ENCODE measurements around the gene IP6K3. TPM values are rescaled to one million over a fixed set of nuclear protein-coding genes. Genes with fewer than 3 reads are reported as not detected.

IP6K3 gene
- polyA plus RNA-seq, 1 donor (not counting 4 experiments of a cell fraction or from before 2014, with no cell fraction given) = not detected

- no peak overlapping the region for H3K9ac ChIP-seq (ENCODE audit: control insufficient read depth, extremely low read depth, insufficient read depth, low read length)
- H3K27me3 ChIP-seq (ENCODE audit: control insufficient read depth, extremely low read depth, insufficient read depth, low read length) = no peaks in the 10 kb centered on the region
- H3K79me2 ChIP-seq (ENCODE audit: control insufficient read depth, insufficient read depth, low read length) = no peaks in the 10 kb centered on the region
- H3K9me3 ChIP-seq (ENCODE audit: control insufficient read depth, low read depth, low read length) = no peaks in the 10 kb centered on the region
- no peak overlapping the region for H2AFZ ChIP-seq (ENCODE audit: control insufficient read depth, low read length)
- DNase-seq (ENCODE audit: low read depth, low spot score) = no peak
- peaks cover 2% of the 10 kb centered on the region for H3K4me1 ChIP-seq (ENCODE audit: control insufficient read depth, extremely low read depth, insufficient read depth, low read length)
- dilution Hi-C loops (cut with MboI; ENCODE audit: extremely low pct_ligation_motif_present, low sequenced_read_pairs) = no loop called here
- no peak for FAIRE-seq
- peaks cover 62 to 65% of the 10 kb centered on the region in 2 experiments for H3K36me3 ChIP-seq (ENCODE audit: control insufficient read depth in 2 of 2, extremely low read depth in 1 of 2, insufficient read depth in 2 of 2, low read length in 2 of 2)
- H3K27ac ChIP-seq (ENCODE audit: control insufficient read depth, insufficient read depth, low read length) = no peak overlapping the region
- TF ChIP-seq EZH2 (IDR thresholded peaks at IDR 0.05; ENCODE audit: low read length) (no peak), CTCF (optimal IDR thresholded peaks at IDR 0.05 in 1 of 3, IDR thresholded peaks at IDR 0.05 in 1 of 3, conservative IDR thresholded peaks at IDR 0.05 in 1 of 3; ENCODE audit: extremely low read depth in 1 of 3, insufficient read depth in 2 of 3, low read length in 3 of 3) (no peak)
- H4K20me1 ChIP-seq (ENCODE audit: control insufficient read depth, extremely low read depth, insufficient read depth, low read length) = no peaks in the 10 kb centered on the region
- H3K4me2 ChIP-seq (ENCODE audit: control insufficient read depth, extremely low read depth, insufficient read depth, low read depth, low read length) = no peak overlapping the region
- H3K4me3 ChIP-seq (ENCODE audit: control insufficient read depth in 2 of 3, extremely low read depth in 1 of 3, insufficient read depth in 2 of 3, low read depth in 1 of 3, low read length in 3 of 3) = no peak overlapping the region
- H3K9me1 ChIP-seq (ENCODE audit: control insufficient read depth, extremely low read depth, insufficient read depth, low read length) = no peaks in the 10 kb centered on the region
These were observed 58.1 kb downstream of the IP6K3 start for GRCh38 chr6:33688451-33689147.

- Histone ChIP-seq H4K20me1 (ENCODE audit: control insufficient read depth, extremely low read depth, insufficient read depth, low read length) (no peaks in the 10 kb centered on the region), H3K9ac (ENCODE audit: control insufficient read depth, extremely low read depth, insufficient read depth, low read length) (no peak overlapping the region), H3K79me2 (ENCODE audit: control insufficient read depth, insufficient read depth, low read length) (no peaks in the 10 kb centered on the region), H3K9me3 (ENCODE audit: control insufficient read depth, low read depth, low read length) (no peaks in the 10 kb centered on the region), H3K4me2 (ENCODE audit: control insufficient read depth, extremely low read depth, insufficient read depth, low read depth, low read length) (no peak overlapping the region), H3K4me1 (ENCODE audit: control insufficient read depth, extremely low read depth, insufficient read depth, low read length) (no peaks in the 10 kb centered on the region), H3K36me3 (ENCODE audit: control insufficient read depth in 2 of 2, extremely low read depth in 1 of 2, insufficient read depth in 2 of 2, low read length in 2 of 2) (peaks cover 58 to 62% of the 10 kb centered on the region in 2 experiments), H2AFZ (ENCODE audit: control insufficient read depth, low read length) (no peak overlapping the region), H3K9me1 (ENCODE audit: control insufficient read depth, extremely low read depth, insufficient read depth, low read length) (no peaks in the 10 kb centered on the region), H3K4me3 (ENCODE audit: control insufficient read depth in 2 of 3, extremely low read depth in 1 of 3, insufficient read depth in 2 of 3, low read depth in 1 of 3, low read length in 3 of 3) (no peak overlapping the region), H3K27ac (ENCODE audit: control insufficient read depth, insufficient read depth, low read length) (no peak overlapping the region), H3K27me3 (ENCODE audit: control insufficient read depth, extremely low read depth, insufficient read depth, low read length) (no peaks in the 10 kb centered on the region)
- FAIRE-seq (no peak), DNase-seq (ENCODE audit: low read depth, low spot score) (no peak)
- no peak for TF ChIP-seq CTCF (optimal IDR thresholded peaks at IDR 0.05 in 1 of 3, IDR thresholded peaks at IDR 0.05 in 1 of 3, conservative IDR thresholded peaks at IDR 0.05 in 1 of 3; ENCODE audit: extremely low read depth in 1 of 3, insufficient read depth in 2 of 3, low read length in 3 of 3)
- TF ChIP-seq EZH2 (IDR thresholded peaks at IDR 0.05; ENCODE audit: low read length) = no peak
- dilution Hi-C loops (cut with MboI; ENCODE audit: extremely low pct_ligation_motif_present, low sequenced_read_pairs) = no loop called here
These were observed 58.7 kb downstream of the IP6K3 start for GRCh38 chr6:33688006-33688405.

Data from keratinocyte (primary cell).